GM12865 (cell line): ENCODE measurements around the gene FOXR1.

Experiments
- DNase-seq: peaks from one replicate; pipeline ENCODE4 v3.0.0; 2010; ENCODE audit warnings: low read depth
- H3K4me3 ChIP-seq: 2 replicates; pipeline ENCODE4 v1.5.1; 2011; ENCODE audit warnings: mild to moderate bottlenecking, low read depth, low read length, control low read depth
- CTCF ChIP-seq: IDR thresholded peaks from 2 replicates; pipeline ENCODE4 v1.5.1; 2011; ENCODE audit warnings: low read length, control low read depth, low read depth, inconsistent platforms; ENCODE audit not compliant: insufficient read depth; ENCODE audit errors: missing control alignments

Gene FOXR1

GRCh38 chr11:119021631-119022030 lies 50.1 kb downstream of the FOXR1 start:
- DNase-seq: no peak
- no peak overlapping the region for H3K4me3 ChIP-seq
- TF ChIP-seq CTCF: no peak

GRCh38 chr11:119023741-119024140 lies 52.2 kb downstream of the FOXR1 start:
- H3K4me3 ChIP-seq: no peak overlapping the region
- DNase-seq: no peak
- no peak for TF ChIP-seq CTCF

- no peak for TF ChIP-seq CTCF
- no peak overlapping the region for H3K4me3 ChIP-seq
- DNase-seq: no peak
Measured at GRCh38 chr11:119024430-119025098, 53.0 kb downstream of the FOXR1 start.

GRCh38 chr11:119025099-119025473 lies 53.5 kb downstream of the FOXR1 start:
- no peak overlapping the region for H3K4me3 ChIP-seq
- TF ChIP-seq CTCF: no peak
- no peak for DNase-seq

- no peak overlapping the region for H3K4me3 ChIP-seq
- TF ChIP-seq CTCF: no peak
- no peak for DNase-seq
Measured at GRCh38 chr11:119025541-119025940, 54.0 kb downstream of the FOXR1 start.

GRCh38 chr11:119025978-119026766 lies 54.6 kb downstream of the FOXR1 start:
- H3K4me3 ChIP-seq: no peak overlapping the region
- DNase-seq: no peak
- no peak for TF ChIP-seq CTCF

GRCh38 chr11:119026970-119027369 lies 55.4 kb downstream of the FOXR1 start:
- no peak for DNase-seq
- TF ChIP-seq CTCF: no peak
- H3K4me3 ChIP-seq: no peak overlapping the region
